Sigmoid colon (tissue), 7 donors: ENCODE measurements around the gene ST6GALNAC2. TPM values are rescaled to one million over a fixed set of nuclear protein-coding genes. Genes with fewer than 3 reads are reported as not detected.
"Not testable (repeated sequence)": the region's sequence is repeated elsewhere in the genome, so short reads cannot be mapped to it uniquely, and the experiment has no call there.

Experiments
- DNase-seq: peaks from one replicate; pipeline ENCODE4 v3.0.0-alpha.2; 2019
- H3K27ac ChIP-seq, 4 donors: fragments of 200-600 bp; sonication (generic); one replicate each; pipeline ENCODE4 v1.5.1; 2016 to 2019; ENCODE audit warnings: mild to moderate bottlenecking in 1 of 4
- H3K27me3 ChIP-seq, 3 donors: fragments of 200-600 bp; sonication (generic); one replicate each; pipeline ENCODE4 v1.5.1; 2019; ENCODE audit warnings: mild to moderate bottlenecking in 1 of 3
- H3K36me3 ChIP-seq, 4 donors: fragments of 200-600 bp; sonication (generic); one replicate each; pipeline ENCODE4 v1.5.1; 2016 to 2019
- H3K4me1 ChIP-seq, 4 donors: fragments of 200-600 bp; sonication (generic); one replicate each; pipeline ENCODE4 v1.5.1; 2017 to 2019
- H3K4me3 ChIP-seq, 4 donors: fragments of 200-600 bp; sonication (generic); one replicate each; pipeline ENCODE4 v1.5.1; 2017 to 2019; ENCODE audit warnings: mild to moderate bottlenecking in 2 of 4, moderate library complexity in 1 of 4
- H3K9me3 ChIP-seq, 4 donors: fragments of 200-600 bp in 3 of 4; sonication (generic) in 3 of 4; one replicate each; pipeline versions ENCODE4 v1.5.1 to v1.6.1; 2013 to 2019
- CTCF ChIP-seq, 4 experiments: fragments of 450-650 bp in 3 of 4; fragments of 200-600 bp in 1 of 4; IDR thresholded peaks; one replicate each; pipeline ENCODE4 v1.5.1; 2016 to 2019; ENCODE audit warnings: antibody characterized with exemption in 4 of 4, mild to moderate bottlenecking in 3 of 4, moderate library complexity in 2 of 4
- EP300 ChIP-seq, 4 donors: sonication (generic); formaldehyde crosslinking; IDR thresholded peaks; one replicate each; pipeline ENCODE4 v1.6.1; 2017; ENCODE audit warnings: antibody characterized with exemption in 4 of 4
- POLR2A ChIP-seq, 2 donors: fragments of 450-650 bp; IDR thresholded peaks; one replicate each; pipeline ENCODE4 v1.6.1; 2016; ENCODE audit warnings: antibody characterized with exemption in 2 of 2, mild to moderate bottlenecking in 2 of 2, moderate library complexity in 2 of 2
- POLR2AphosphoS5 ChIP-seq, 4 donors: sonication (generic); formaldehyde crosslinking; IDR thresholded peaks; one replicate each; pipeline ENCODE4 v1.6.1; 2017; ENCODE audit warnings: antibody characterized with exemption in 4 of 4
- WGBS, 2 donors: extraction: QIAGEN DNeasy Blood & Tissue Kit; methylation state at CpG; one replicate each; pipeline ENCODE4 v1.1.7; 2013; 5-methylcytosine and 5-hydroxymethylcytosine counted together
- intact Hi-C: fragments of 100-400 bp; cut with DNase I; formaldehyde crosslinking; loops from one replicate; pipeline ENCODE4 v1.15.1; 2023
- polyA plus RNA-seq, 3 donors: library from polyadenylated mRNA; stranded (reverse); fragments of 200-250 nt; gene quantifications; one replicate each; pipeline ENCODE4 v1.2.3, GENCODE V29; 2013
- total RNA-seq, 4 donors: library from RNA; depleted of rRNA; stranded (reverse); fragments of >200 nt; gene quantifications; one replicate each; pipeline ENCODE4 v1.1.0, GENCODE V29; 2016
- donor health status: healthy with polysubstance abuse.
- donor health status: Bipolar disorder and iron deficiency.
- donor health status: healthy.

Gene ST6GALNAC2
- total and polyA plus RNA-seq, 7 donors: 3.3 to 16.4 (median 5.4) TPM

- TF ChIP-seq EP300 (IDR thresholded peaks at IDR 0.05) (no peak), POLR2A (IDR thresholded peaks at IDR 0.05) (no peak), CTCF (IDR thresholded peaks at IDR 0.05) (peak; percentile 84 to 93 (median 92)), POLR2AphosphoS5 (IDR thresholded peaks at IDR 0.05) (peak in 1 of 4 donors; percentile 9)
- WGBS, 2 donors: 22 to 25% methylated on average over 18 of the region's 18 CpGs
- Histone ChIP-seq H3K27me3 (no peaks in the 10 kb centered on the region), H3K36me3 (no peaks in the 10 kb centered on the region), H3K4me1 (peaks cover 0 to 9% (median 4%) of the 10 kb centered on the region in 4 donors), H3K9me3 (no peaks in the 10 kb centered on the region), H3K27ac (no peak overlapping the region), H3K4me3 (no peak overlapping the region)
- peak; percentile 87 for DNase-seq
- intact Hi-C loops: loop anchor here (1.0 to 5.0 kb wide), 3 partner anchors 66 to 100 kb away; partner anchors contain the start of gene MXRA7
Measured at GRCh38 chr17:76623271-76624146, 37.8 kb upstream of the ST6GALNAC2 start.

GRCh38 chr17:76617838-76618237 lies 32.2 kb upstream of the ST6GALNAC2 start:
- no peak for DNase-seq
- 81 to 87% methylated on average over 2 of the region's 2 CpGs for WGBS, 2 donors
- intact Hi-C loops: no loop called here

DNA sequence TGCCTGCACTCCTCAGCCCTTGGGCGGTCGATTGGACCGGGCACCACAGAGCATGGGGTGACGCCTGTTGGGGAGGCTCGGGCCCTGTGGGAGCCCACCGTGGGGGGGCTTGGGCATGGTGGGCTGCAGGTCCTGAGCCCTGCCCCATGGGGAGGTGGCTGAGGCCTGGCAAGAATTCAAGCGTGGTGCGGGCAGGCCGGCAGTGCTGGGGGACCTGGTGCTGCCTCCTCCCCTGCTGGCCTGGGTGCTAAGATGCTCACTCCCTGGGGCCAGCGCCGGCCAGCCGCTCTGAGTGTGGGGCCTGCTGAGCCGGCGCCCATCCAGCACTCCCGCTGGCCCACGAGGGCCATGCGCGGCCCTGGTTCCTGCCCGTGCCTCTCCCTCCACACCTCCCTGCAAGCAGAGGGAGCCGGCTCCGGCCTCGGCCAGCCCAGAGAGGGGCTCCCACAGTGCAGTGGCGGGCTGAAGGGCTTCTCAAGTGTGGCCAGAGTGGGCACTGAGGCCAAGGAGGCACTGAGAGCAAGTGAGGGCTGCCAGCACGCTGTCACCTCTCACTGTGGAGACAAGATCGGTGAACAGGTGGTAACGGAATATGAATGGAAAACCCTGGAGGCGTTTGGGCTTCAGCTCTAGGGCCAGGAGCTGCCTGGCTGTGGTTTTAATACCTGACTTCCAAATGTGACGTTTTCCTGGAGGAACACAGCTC lies 29.4 kb upstream of the ST6GALNAC2 start:
- no peak for TF ChIP-seq EP300 (IDR thresholded peaks at IDR 0.05)
- TF ChIP-seq CTCF (IDR thresholded peaks at IDR 0.05): no peak
- TF ChIP-seq POLR2AphosphoS5 (IDR thresholded peaks at IDR 0.05): no peak
- TF ChIP-seq POLR2A (IDR thresholded peaks at IDR 0.05): no peak
- no peaks in the 10 kb centered on the region for H3K36me3 ChIP-seq
- H3K27me3 ChIP-seq: no peaks in the 10 kb centered on the region
- no peak for DNase-seq
- H3K27ac ChIP-seq: no peak overlapping the region
- H3K4me3 ChIP-seq: no peak overlapping the region
- 91 to 92% methylated on average over 28 of the region's 28 CpGs for WGBS, 2 donors
- no peaks in the 10 kb centered on the region for H3K9me3 ChIP-seq
- no peaks in the 10 kb centered on the region for H3K4me1 ChIP-seq
- intact Hi-C loops: no loop called here

More at GRCh38 chr17:76617838-76618237, 32.2 kb upstream of the ST6GALNAC2 start:
- H3K36me3 ChIP-seq: no peaks in the 10 kb centered on the region
- H3K4me1 ChIP-seq: no peaks in the 10 kb centered on the region
- no peaks in the 10 kb centered on the region for H3K9me3 ChIP-seq
- H3K4me3 ChIP-seq: no peak overlapping the region
- H3K27ac ChIP-seq: no peak overlapping the region
- no peaks in the 10 kb centered on the region for H3K27me3 ChIP-seq
- TF ChIP-seq CTCF (IDR thresholded peaks at IDR 0.05) (no peak), EP300 (IDR thresholded peaks at IDR 0.05) (no peak), POLR2A (IDR thresholded peaks at IDR 0.05) (no peak), POLR2AphosphoS5 (IDR thresholded peaks at IDR 0.05) (no peak)

DNA sequence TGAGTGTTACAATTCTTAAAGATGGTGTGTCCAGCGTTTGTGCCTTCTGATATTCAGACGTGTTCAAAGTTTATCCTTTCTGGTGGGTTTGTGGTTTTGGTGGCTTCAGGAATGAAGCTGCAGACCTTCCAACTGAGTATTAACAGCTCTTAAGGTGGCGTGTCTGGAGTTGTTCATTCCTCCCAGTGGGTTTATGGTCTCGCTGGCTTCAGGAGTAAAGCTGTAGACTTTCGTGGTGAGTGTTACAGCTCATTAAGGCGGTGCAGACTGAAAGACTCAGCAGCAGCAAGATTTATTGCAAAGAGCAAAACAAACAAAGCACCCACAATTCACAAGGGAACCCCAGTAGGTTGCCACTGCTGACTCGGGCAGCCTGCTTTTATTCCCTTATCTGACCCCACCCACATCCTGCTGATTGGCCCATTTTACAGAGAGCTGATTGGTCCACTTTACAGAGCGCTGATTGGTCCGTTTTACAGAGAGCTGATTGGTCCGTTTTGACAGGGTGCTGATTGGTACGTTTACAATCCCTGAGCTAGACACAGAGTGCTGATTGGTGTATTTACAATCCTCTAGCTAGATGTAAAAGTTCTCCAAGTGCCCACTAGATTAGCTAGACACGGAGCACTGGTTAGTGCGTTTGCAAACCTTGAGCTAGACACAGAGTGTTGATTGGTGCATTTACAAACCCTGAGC lies 28.6 kb upstream of the ST6GALNAC2 start:
- H3K9me3 ChIP-seq, H3K36me3 ChIP-seq, H3K4me1 ChIP-seq, H3K27me3 ChIP-seq, intact Hi-C loops, H3K27ac ChIP-seq, DNase-seq, H3K4me3 ChIP-seq: not testable (repeated sequence)
- 72 to 84% methylated on average over 13 of the region's 13 CpGs for WGBS, 2 donors
